OCI-LY7 (cell line): ENCODE data around the gene RNGTT. TPM values are rescaled to one million over a fixed set of nuclear protein-coding genes. Genes with fewer than 3 reads are reported as not detected.

Source experiments
- BruUV-seq: library from RNA; stranded (reverse); fragments of 400-500 nt; replicated peaks from 2 replicates; lab custom pipeline; 2021; lab: Mats Ljungman, UMichigan
- CTCF ChIA-PET: fragments of 300-600 bp; sonication (Branson Sonifier 250); formaldehyde crosslinking; loops from one replicate; lab custom pipeline; 2022; ENCODE audit warnings: antibody characterized with exemption; ENCODE audit not compliant: unreplicated experiment; lab: Charles Lee
- POLR2A ChIA-PET: fragments of 300-600 bp; sonication (Branson Sonifier 250); formaldehyde crosslinking; loops from one replicate; lab custom pipeline; 2022; ENCODE audit warnings: antibody characterized with exemption; lab: Charles Lee
- DNase-seq: peaks from one replicate; pipeline ENCODE4 v3.0.0-alpha.2; 2015; ENCODE audit warnings: low spot score
- H2AFZ ChIP-seq: fragments of 200-600 bp; sonication (generic), shearing (Covaris generic); 2 replicates; pipeline ENCODE4 v1.6.1; 2014; ENCODE audit warnings: mild to moderate bottlenecking, antibody characterized with exemption, low read length, moderate library complexity
- H3K27ac ChIP-seq: fragments of 200-600 bp; sonication (generic); 2 replicates; pipeline ENCODE4 v1.5.1; 2014; ENCODE audit warnings: mixed run types, low read depth, mild to moderate bottlenecking, moderate library complexity, low read length, inconsistent platforms; ENCODE audit not compliant: poor library complexity, severe bottlenecking
- H3K36me3 ChIP-seq: fragments of 200-600 bp; sonication (generic); 2 replicates; pipeline ENCODE4 v1.6.1; 2014; ENCODE audit warnings: mild to moderate bottlenecking, antibody characterized with exemption, low read length, moderate library complexity, mixed read lengths; ENCODE audit not compliant: insufficient read depth
- H3K4me1 ChIP-seq: fragments of 200-600 bp; sonication (generic); 2 replicates; pipeline ENCODE4 v1.5.1; 2014; ENCODE audit warnings: mild to moderate bottlenecking, low read length; ENCODE audit not compliant: insufficient read depth, poor library complexity, severe bottlenecking
- H3K4me2 ChIP-seq: fragments of 200-600 bp; sonication (generic); 2 replicates; pipeline ENCODE4 v1.6.1; 2014; ENCODE audit warnings: mild to moderate bottlenecking, low read length
- H3K4me3 ChIP-seq: fragments of 200-600 bp; sonication (generic); 2 replicates; pipeline ENCODE4 v1.5.1; 2014; ENCODE audit warnings: mild to moderate bottlenecking, low read depth, low read length; ENCODE audit not compliant: poor library complexity, severe bottlenecking
- H3K79me2 ChIP-seq: fragments of 200-600 bp; sonication (generic); 2 replicates; pipeline ENCODE4 v1.6.1; 2016; ENCODE audit warnings: low read depth, mild to moderate bottlenecking, low read length, moderate library complexity, mixed read lengths; ENCODE audit not compliant: insufficient read depth
- H3K9me2 ChIP-seq: fragments of 200-600 bp; sonication (generic); 2 replicates; pipeline ENCODE4 v1.6.1; 2016; ENCODE audit warnings: mild to moderate bottlenecking, low read length, mixed read lengths; ENCODE audit not compliant: insufficient read depth
- H3K9me3 ChIP-seq: fragments of 200-600 bp; sonication (generic); 2 replicates; pipeline ENCODE4 v1.6.1; 2014; ENCODE audit warnings: mild to moderate bottlenecking, mixed run types, low read length, mixed read lengths
- H4K20me1 ChIP-seq: fragments of 200-600 bp; sonication (generic); 2 replicates; pipeline ENCODE4 v1.6.1; 2014; ENCODE audit warnings: mild to moderate bottlenecking, antibody characterized with exemption, low read length, moderate library complexity, mixed read lengths; ENCODE audit not compliant: insufficient read depth
- EZH2phosphoT487 ChIP-seq: fragments of 200-600 bp; sonication (generic); IDR thresholded peaks from 2 replicates; pipeline ENCODE4 v1.6.1; 2018; ENCODE audit warnings: low read depth, borderline replicate concordance, mild to moderate bottlenecking, mixed run types, antibody characterized with exemption, low read length, moderate library complexity, mixed read lengths
- intact Hi-C: fragments of 100-400 bp; cut with micrococcal nuclease; formaldehyde crosslinking; loops from one replicate; pipeline ENCODE4 v1.10.0; 2022; ENCODE audit not compliant: unreplicated experiment
- total RNA-seq, 2 experiments: library from RNA; depleted of rRNA in 1 of 2; stranded (reverse); fragments of >200 nt in 1 of 2; shearing (Covaris generic) in 1 of 2; gene quantifications; 2 replicates each; pipeline ENCODE4 v1.2.3, GENCODE V29; 2014 to 2022
- TF ChIP-seq, protein P1 (sequence below): fragments of 200-600 bp; sonication (generic); conservative IDR thresholded peaks from 2 replicates; pipeline ENCODE4 v1.5.1; 2014; ENCODE audit warnings: mild to moderate bottlenecking, antibody characterized with exemption, low read length, moderate library complexity, mixed read lengths

Gene RNGTT
- total RNA-seq, 2 experiments from 2014 or later = 38.2 to 41.7 TPM

- H4K20me1 ChIP-seq = no peaks in the 10 kb centered on the region
- CTCF ChIA-PET = no interaction called here
- no peaks in the 10 kb centered on the region for H3K36me3 ChIP-seq
- H3K4me1 ChIP-seq = peaks cover 1% of the 10 kb centered on the region
- H3K9me2 ChIP-seq = no peaks in the 10 kb centered on the region
- intact Hi-C loops = no loop called here
- no peak overlapping the region for H2AFZ ChIP-seq
- H3K9me3 ChIP-seq = peaks cover 7% of the 10 kb centered on the region; the same call in 1 of the 2 replicates
- no peak overlapping the region for H3K4me3 ChIP-seq
- no peak for TF ChIP-seq EZH2phosphoT487
- TF ChIP-seq, protein P1, sequence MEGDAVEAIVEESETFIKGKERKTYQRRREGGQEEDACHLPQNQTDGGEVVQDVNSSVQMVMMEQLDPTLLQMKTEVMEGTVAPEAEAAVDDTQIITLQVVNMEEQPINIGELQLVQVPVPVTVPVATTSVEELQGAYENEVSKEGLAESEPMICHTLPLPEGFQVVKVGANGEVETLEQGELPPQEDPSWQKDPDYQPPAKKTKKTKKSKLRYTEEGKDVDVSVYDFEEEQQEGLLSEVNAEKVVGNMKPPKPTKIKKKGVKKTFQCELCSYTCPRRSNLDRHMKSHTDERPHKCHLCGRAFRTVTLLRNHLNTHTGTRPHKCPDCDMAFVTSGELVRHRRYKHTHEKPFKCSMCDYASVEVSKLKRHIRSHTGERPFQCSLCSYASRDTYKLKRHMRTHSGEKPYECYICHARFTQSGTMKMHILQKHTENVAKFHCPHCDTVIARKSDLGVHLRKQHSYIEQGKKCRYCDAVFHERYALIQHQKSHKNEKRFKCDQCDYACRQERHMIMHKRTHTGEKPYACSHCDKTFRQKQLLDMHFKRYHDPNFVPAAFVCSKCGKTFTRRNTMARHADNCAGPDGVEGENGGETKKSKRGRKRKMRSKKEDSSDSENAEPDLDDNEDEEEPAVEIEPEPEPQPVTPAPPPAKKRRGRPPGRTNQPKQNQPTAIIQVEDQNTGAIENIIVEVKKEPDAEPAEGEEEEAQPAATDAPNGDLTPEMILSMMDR = no peak
- H3K79me2 ChIP-seq = no peaks in the 10 kb centered on the region
- H3K4me2 ChIP-seq = no peak overlapping the region
- POLR2A ChIA-PET = interaction anchor here (0.6 to 0.7 kb wide), 2 partner anchors 90 to 425 kb away, joined by 3 to 4 read pairs; no protein-coding TSS in a partner anchor
- no peak overlapping the region for H3K27ac ChIP-seq
- DNase-seq = no peak
- no TSS peak for BruUV-seq
Measured at GRCh38 chr6:88584581-88585275, 378.7 kb downstream of the RNGTT start.

DNA sequence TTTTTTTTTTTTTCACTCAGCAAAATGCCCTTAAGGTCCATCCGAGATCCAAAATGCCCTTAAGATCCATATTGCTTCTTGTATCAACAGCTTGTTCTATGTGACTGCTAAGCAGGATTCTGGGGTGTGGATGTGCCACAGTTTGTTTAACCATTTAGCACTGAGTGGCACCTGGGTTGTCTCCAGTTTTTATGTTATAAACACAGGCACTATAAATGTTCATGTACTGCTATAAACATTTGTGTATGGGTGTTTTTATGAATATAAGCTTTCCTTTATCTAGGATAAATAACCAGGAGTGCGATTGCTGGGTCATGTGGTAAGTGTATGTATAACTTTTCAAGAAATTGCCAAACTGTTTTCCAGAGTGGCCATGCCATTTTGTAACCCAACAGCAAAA is 386.0 kb downstream of the RNGTT start:
- no peaks in the 10 kb centered on the region for H3K9me2 ChIP-seq
- no peak overlapping the region for H3K27ac ChIP-seq
- no peak overlapping the region for H3K4me3 ChIP-seq
- no peaks in the 10 kb centered on the region for H3K79me2 ChIP-seq
- H3K9me3 ChIP-seq = peaks cover 1% of the 10 kb centered on the region; the same call in 1 of the 2 replicates
- no peak overlapping the region for H2AFZ ChIP-seq
- no peaks in the 10 kb centered on the region for H4K20me1 ChIP-seq
- POLR2A ChIA-PET = interaction anchor here (0.5 kb wide), 1 partner anchor 1055 kb away, joined by 3 read pairs; no protein-coding TSS in a partner anchor
- CTCF ChIA-PET = no interaction called here
- H3K4me2 ChIP-seq = no peak overlapping the region
- BruUV-seq = no TSS peak
- no peak for TF ChIP-seq EZH2phosphoT487
- TF ChIP-seq, protein P1 = no peak
- intact Hi-C loops = no loop called here
- no peaks in the 10 kb centered on the region for H3K36me3 ChIP-seq
- H3K4me1 ChIP-seq = no peaks in the 10 kb centered on the region
- DNase-seq = no peak

DNA sequence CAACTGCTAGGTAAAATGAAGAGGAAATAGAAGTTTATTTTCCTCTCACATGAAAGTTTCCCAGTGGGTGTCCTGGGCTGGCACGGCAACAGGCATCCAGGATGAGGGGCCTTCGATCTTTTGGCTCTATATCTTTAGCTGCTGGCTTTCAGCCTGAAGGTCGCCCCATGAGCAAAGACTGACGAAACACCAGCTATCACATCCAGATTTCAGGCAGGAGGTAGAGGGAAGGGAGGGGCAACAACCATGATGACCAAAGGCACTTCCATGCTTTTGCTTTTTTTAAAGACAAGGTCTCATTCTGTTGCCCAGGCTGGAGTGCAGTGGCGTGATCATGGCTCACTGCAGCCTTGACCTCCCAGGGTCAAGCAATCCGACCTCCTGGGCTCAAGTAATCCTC is 387.9 kb downstream of the RNGTT start:
- Histone ChIP-seq H3K27ac (no peak overlapping the region), H3K9me2 (no peaks in the 10 kb centered on the region), H3K4me2 (no peak overlapping the region), H3K9me3 (0 out of 2 replicates have a peak, but pooled peaks cover 11% of the 10 kb centered on the region), H3K4me3 (no peak overlapping the region), H3K79me2 (no peaks in the 10 kb centered on the region), H3K36me3 (no peaks in the 10 kb centered on the region; the same call in 1 of the 2 replicates), H2AFZ (no peak overlapping the region), H4K20me1 (no peaks in the 10 kb centered on the region), H3K4me1 (no peaks in the 10 kb centered on the region)
- DNase-seq = no peak
- TF ChIP-seq, protein P1 = no peak
- no peak for TF ChIP-seq EZH2phosphoT487
- ChIA-PET POLR2A (interaction anchor here (0.7 kb wide), 1 partner anchor 56 kb away, joined by 3 read pairs; no protein-coding TSS in a partner anchor), CTCF (interaction anchor here (1.4 kb wide), 1 partner anchor 11 kb away, joined by 4 read pairs; no protein-coding TSS in a partner anchor)
- intact Hi-C loops = no loop called here
- no TSS peak for BruUV-seq
